A673 (cell line): ENCODE data around the gene LRRC27. TPM values are rescaled to one million over a fixed set of nuclear protein-coding genes. Genes with fewer than 3 reads are reported as not detected.
A peak's percentile ranks its signal among the peaks of the same experiment; 100 is the strongest.

Experiments
- BruUV-seq: library from RNA; stranded (reverse); fragments of 400-500 nt; replicated peaks from 2 replicates; lab custom pipeline; 2021; lab: Mats Ljungman, UMichigan
- CTCF ChIA-PET: fragments of 300-600 bp; sonication (Branson Sonifier 250); formaldehyde crosslinking; loops from one replicate; lab custom pipeline; 2022; ENCODE audit warnings: antibody characterized with exemption; lab: Charles Lee
- POLR2A ChIA-PET: fragments of 300-600 bp; sonication (Branson Sonifier 250); formaldehyde crosslinking; loops from one replicate; lab custom pipeline; 2022; ENCODE audit warnings: antibody characterized with exemption; ENCODE audit not compliant: low non-redundant PET; lab: Charles Lee
- DNase-seq: peaks from one replicate; pipeline ENCODE4 v3.0.0-alpha.2; 2015; ENCODE audit warnings: low spot score
- H3K27ac ChIP-seq: fragments of 200-600 bp; sonication (generic); 2 replicates; pipeline ENCODE4 v1.5.1; 2016; ENCODE audit warnings: mixed run types, low read depth, mild to moderate bottlenecking, mixed read lengths, antibody characterized with exemption, low read length; ENCODE audit not compliant: poor library complexity, severe bottlenecking
- H3K27me3 ChIP-seq: fragments of 200-600 bp; sonication (generic); replicated peaks from 2 replicates; pipeline ENCODE4 v1.6.1; 2017; ENCODE audit warnings: mixed run types, low read depth, mild to moderate bottlenecking, mixed read lengths, antibody characterized with exemption, low read length; ENCODE audit not compliant: insufficient read depth, poor library complexity
- H3K36me3 ChIP-seq: fragments of 200-600 bp; sonication (generic); 2 replicates; pipeline ENCODE4 v1.6.1; 2016; ENCODE audit warnings: mixed run types, mild to moderate bottlenecking, mixed read lengths, antibody characterized with exemption, low read length; ENCODE audit not compliant: insufficient read depth, poor library complexity, severe bottlenecking
- H3K4me1 ChIP-seq: fragments of 200-600 bp; sonication (generic); 2 replicates; pipeline ENCODE4 v1.6.1; 2017; ENCODE audit warnings: mixed run types, mild to moderate bottlenecking, mixed read lengths, antibody characterized with exemption, low read length; ENCODE audit not compliant: insufficient read depth, poor library complexity, severe bottlenecking
- H3K4me3 ChIP-seq: fragments of 200-600 bp; sonication (generic); 2 replicates; pipeline ENCODE4 v1.5.1; 2016; ENCODE audit warnings: low read depth, mixed run types, mild to moderate bottlenecking, mixed read lengths, low read length; ENCODE audit not compliant: poor library complexity, severe bottlenecking
- H3K9me3 ChIP-seq: fragments of 200-600 bp; sonication (generic); 2 replicates; pipeline ENCODE4 v1.6.1; 2016; ENCODE audit warnings: mixed run types, low read depth, mild to moderate bottlenecking, mixed read lengths, antibody characterized with exemption, low read length; ENCODE audit not compliant: poor library complexity, severe bottlenecking
- EZH2 ChIP-seq: fragments of 200-600 bp; sonication (generic); IDR thresholded peaks from 2 replicates; pipeline ENCODE4 v1.6.1; 2017; ENCODE audit warnings: borderline replicate concordance, low read depth, mild to moderate bottlenecking, mixed read lengths, antibody characterized with exemption, low read length; ENCODE audit not compliant: poor library complexity, severe bottlenecking
- intact Hi-C: fragments of 100-400 bp; cut with micrococcal nuclease; formaldehyde crosslinking; loops from one replicate; pipeline ENCODE4 v1.10.0; 2022; ENCODE audit not compliant: unreplicated experiment
- total RNA-seq: library from RNA; stranded (reverse); gene quantifications from 2 replicates; pipeline ENCODE4 v1.2.3, GENCODE V29; 2021
- TF ChIP-seq, protein P1 (sequence below): fragments of 300-800, 200-600 bp; sonication (generic); conservative IDR thresholded peaks from 2 replicates; pipeline ENCODE4 v1.5.1; 2017; ENCODE audit warnings: low read depth, mild to moderate bottlenecking, antibody characterized with exemption, low read length, moderate library complexity, mixed read lengths

LRRC27 gene
- total RNA-seq, 1 experiment from 2014 or later: 11.5 TPM

DNA sequence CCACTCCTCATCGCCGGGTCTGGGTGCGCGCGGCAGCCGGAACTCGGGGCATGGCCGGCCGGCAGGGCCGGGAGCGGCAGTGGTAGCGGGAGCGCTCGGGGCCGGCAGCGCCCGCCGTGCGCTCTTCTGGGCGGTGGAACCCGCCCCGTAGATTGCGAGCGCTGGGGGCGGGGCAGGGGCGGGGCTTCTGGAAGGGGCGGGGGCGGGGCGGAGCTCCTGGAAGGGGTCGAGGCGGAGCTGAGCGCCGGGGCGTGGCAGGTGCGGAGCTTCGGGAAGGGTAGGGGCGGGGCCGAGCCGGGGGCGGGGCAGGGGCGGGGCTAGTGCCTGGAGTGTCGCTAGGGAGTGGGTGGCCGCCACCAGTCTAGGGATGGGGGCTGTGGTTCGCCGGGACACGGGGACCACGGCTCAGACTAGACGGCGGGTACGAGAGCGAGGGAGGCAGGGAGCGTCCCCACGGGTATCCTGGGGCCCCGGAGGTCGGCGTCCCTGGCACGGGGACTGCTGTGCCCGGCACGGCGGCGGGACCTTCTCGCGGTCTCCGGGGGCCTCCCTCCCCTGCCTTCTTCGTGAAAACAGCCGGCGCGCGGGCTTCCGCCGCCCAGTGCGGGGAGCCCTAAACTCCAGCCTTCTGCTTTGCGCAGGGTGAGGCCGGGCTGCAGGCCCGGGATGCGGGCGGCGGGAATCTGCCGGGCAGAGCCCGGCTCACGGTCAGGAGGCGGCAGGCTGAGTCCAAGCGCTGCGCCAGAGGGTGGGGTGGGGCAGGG is 24.0 kb upstream of the LRRC27 start, which contains the start of gene STK32C:
TSS of gene STK32C (minus strand) at position 128 of the 764 bp plus-strand sequence. CDS start at position 11, 117 bp downstream.
- intact Hi-C loops: no loop called here
- TF ChIP-seq, protein P1, sequence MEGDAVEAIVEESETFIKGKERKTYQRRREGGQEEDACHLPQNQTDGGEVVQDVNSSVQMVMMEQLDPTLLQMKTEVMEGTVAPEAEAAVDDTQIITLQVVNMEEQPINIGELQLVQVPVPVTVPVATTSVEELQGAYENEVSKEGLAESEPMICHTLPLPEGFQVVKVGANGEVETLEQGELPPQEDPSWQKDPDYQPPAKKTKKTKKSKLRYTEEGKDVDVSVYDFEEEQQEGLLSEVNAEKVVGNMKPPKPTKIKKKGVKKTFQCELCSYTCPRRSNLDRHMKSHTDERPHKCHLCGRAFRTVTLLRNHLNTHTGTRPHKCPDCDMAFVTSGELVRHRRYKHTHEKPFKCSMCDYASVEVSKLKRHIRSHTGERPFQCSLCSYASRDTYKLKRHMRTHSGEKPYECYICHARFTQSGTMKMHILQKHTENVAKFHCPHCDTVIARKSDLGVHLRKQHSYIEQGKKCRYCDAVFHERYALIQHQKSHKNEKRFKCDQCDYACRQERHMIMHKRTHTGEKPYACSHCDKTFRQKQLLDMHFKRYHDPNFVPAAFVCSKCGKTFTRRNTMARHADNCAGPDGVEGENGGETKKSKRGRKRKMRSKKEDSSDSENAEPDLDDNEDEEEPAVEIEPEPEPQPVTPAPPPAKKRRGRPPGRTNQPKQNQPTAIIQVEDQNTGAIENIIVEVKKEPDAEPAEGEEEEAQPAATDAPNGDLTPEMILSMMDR: no peak
- TF ChIP-seq EZH2: no peak
- peaks cover 11% of the 10 kb centered on the region for H3K27me3 ChIP-seq
- H3K36me3 ChIP-seq: no peaks in the 10 kb centered on the region
- H3K9me3 ChIP-seq: peaks cover 5% of the 10 kb centered on the region
- peak; percentile 91 for DNase-seq
- ChIA-PET CTCF (interaction anchor here (0.6 kb wide), 1 partner anchor 146 kb away, joined by 4 read pairs; no protein-coding TSS in a partner anchor), POLR2A (no interaction called here)
- H3K4me3 ChIP-seq: peak within 1 kb of the TSS; percentile 58
- peaks cover 6% of the 10 kb centered on the region for H3K4me1 ChIP-seq
- H3K27ac ChIP-seq: no peak within 1 kb of the TSS
- no TSS peak for BruUV-seq

DNA sequence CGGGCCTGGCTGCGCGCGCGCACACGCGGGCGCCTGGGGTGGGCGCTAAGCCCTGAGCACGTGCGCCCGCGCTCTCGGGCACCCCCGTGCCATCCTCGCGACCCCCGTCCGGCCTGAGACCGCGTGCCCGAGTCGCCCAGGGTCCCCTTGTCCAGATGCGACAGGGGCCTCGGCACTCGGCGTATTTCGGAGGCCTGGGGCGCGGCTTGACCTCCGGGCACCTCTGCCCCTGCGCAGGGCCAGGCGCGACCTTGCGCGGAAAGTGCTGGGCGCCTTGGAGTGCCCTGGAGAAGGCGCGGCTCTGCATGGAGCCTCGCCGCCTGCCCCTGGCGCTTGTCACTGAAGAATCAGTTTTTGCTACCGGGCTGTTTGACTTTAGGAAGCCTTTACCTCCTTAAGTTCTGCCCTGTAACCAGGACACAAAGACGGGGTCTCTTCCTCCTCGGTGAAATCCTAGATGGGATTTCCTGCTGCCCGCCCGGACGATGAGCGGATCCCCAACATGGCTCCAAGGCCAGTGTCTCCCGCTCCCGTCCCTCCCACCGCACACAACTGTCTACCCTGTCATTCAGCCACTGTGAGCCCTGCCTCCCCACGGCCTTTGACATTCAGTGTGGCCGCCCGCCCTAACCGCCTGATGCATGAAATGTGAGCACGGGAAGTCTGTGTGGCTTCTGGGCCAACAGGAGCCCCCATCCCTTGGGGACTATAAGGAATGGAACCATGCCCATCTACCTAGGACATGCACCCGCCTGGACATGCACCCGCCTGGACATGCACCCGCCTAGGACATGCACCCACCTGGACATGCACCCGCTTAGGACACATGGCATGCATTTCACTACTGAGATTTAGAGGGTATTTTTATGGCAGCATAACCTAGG is 23.2 kb upstream of the LRRC27 start:
- TF ChIP-seq, protein P1: no peak
- TF ChIP-seq EZH2: no peak
- Histone ChIP-seq H3K27ac (no peak overlapping the region), H3K9me3 (peaks cover 5% of the 10 kb centered on the region), H3K36me3 (no peaks in the 10 kb centered on the region), H3K4me1 (peaks cover 6% of the 10 kb centered on the region), H3K4me3 (peak overlapping the region; percentile 58), H3K27me3 (peaks cover 11% of the 10 kb centered on the region)
- no peak for DNase-seq
- POLR2A ChIA-PET: no interaction called here
- intact Hi-C loops: no loop called here
- BruUV-seq: no TSS peak
- CTCF ChIA-PET: no interaction called here

DNA sequence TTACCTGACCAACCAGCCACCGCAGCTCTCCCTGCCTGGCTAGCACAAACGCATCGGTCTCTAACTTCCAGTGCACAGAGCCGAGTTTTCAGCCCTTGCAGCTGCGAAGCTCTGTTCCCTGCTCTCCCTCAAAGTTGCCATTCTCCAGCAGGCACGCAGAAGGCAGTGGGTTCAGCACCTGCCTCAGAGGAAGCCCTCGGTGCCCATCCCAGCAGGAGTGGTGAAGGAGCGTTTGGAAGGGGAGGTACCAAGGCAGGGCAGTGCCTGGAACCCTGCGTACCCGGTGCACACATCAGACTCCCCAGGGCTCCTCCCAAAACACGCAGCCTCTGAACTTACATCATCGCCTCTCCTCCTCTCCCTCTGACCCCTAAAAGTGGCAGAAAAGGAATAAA is 22.5 kb upstream of the LRRC27 start:
- CTCF ChIA-PET: no interaction called here

More for the DNA sequence above, 22.5 kb upstream of the LRRC27 start:
- no peak for DNase-seq
- Histone ChIP-seq H3K4me3 (no peak overlapping the region), H3K36me3 (no peaks in the 10 kb centered on the region), H3K4me1 (peaks cover 6% of the 10 kb centered on the region), H3K27ac (no peak overlapping the region), H3K27me3 (peaks cover 11% of the 10 kb centered on the region), H3K9me3 (peaks cover 9% of the 10 kb centered on the region)
- TF ChIP-seq, protein P1: no peak
- TF ChIP-seq EZH2: no peak
- POLR2A ChIA-PET: no interaction called here
- intact Hi-C loops: no loop called here
- BruUV-seq: no TSS peak
